ENCODE results near the gene NACAD. TPM values are rescaled to one million over a fixed set of nuclear protein-coding genes. Genes with fewer than 3 reads are reported as not detected.

NACAD gene, protein sequence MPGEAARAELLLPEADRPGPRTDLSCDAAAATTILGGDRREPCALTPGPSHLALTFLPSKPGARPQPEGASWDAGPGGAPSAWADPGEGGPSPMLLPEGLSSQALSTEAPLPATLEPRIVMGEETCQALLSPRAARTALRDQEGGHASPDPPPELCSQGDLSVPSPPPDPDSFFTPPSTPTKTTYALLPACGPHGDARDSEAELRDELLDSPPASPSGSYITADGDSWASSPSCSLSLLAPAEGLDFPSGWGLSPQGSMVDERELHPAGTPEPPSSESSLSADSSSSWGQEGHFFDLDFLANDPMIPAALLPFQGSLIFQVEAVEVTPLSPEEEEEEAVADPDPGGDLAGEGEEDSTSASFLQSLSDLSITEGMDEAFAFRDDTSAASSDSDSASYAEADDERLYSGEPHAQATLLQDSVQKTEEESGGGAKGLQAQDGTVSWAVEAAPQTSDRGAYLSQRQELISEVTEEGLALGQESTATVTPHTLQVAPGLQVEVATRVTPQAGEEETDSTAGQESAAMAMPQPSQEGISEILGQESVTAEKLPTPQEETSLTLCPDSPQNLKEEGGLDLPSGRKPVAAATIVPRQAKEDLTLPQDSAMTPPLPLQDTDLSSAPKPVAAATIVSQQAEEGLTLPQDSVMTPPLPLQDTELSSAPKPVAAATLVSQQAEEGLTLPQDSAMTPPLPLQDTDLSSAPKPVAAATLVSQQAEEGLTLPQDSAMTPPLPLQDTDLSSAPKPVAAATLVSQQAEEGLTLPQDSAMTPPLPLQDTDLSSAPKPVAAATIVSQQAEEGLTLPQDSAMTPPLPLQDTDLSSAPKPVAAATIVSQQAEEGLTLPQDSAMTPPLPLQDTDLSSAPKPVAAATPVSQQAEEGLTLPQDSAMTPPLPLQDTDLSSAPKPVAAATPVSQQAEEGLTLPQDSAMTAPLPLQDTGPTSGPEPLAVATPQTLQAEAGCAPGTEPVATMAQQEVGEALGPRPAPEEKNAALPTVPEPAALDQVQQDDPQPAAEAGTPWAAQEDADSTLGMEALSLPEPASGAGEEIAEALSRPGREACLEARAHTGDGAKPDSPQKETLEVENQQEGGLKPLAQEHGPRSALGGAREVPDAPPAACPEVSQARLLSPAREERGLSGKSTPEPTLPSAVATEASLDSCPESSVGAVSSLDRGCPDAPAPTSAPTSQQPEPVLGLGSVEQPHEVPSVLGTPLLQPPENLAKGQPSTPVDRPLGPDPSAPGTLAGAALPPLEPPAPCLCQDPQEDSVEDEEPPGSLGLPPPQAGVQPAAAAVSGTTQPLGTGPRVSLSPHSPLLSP (N-terminal part only)
- 1 to 10 TPM; 1.4 to 4.4 (median 3.0) TPM for total RNA-seq

GRCh38 chr7:45088821-45089340 lies at the start of gene NACAD:
NACAD (minus strand) TSS chr7:45088969; CDS start chr7:45088894, 75 bp downstream.
- ATAC-seq (ENCODE audit: low FRiP score) = peak; percentile 82
- TF ChIP-seq CTCF (IDR thresholded peaks at IDR 0.05) = no peak
- DNase-seq (ENCODE audit: low spot score) = no peak

- no peak for TF ChIP-seq CTCF (IDR thresholded peaks at IDR 0.05)
- DNase-seq (ENCODE audit: low spot score) = no peak
- peak; percentile 71 for ATAC-seq (ENCODE audit: low FRiP score)
Measured at GRCh38 chr7:45136106-45137060, 47.6 kb upstream of the NACAD start.

DNA sequence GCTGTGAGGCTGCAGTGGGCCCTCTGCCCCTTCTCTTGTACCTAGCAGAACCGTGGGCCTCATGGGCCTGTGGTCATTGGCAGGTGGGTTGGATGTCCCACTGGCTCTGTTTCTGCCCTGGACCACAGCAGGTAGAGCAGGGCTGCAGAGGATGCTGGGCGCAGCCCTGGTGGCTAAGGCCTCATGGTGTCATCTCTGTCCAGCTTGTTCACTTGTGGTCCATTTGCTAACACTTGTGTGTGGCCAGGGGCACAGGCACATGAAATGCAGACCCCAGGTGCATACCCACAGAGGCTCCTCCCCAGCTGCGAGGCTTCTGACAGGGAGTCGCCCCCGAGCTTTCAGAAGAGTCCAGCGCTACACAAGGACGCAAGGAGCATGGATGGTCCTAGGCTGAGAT lies 45.1 kb upstream of the NACAD start:
- TF ChIP-seq CTCF (IDR thresholded peaks at IDR 0.05) = no peak
- ATAC-seq (ENCODE audit: low FRiP score) = no peak
- no peak for DNase-seq (ENCODE audit: low spot score)

DNA sequence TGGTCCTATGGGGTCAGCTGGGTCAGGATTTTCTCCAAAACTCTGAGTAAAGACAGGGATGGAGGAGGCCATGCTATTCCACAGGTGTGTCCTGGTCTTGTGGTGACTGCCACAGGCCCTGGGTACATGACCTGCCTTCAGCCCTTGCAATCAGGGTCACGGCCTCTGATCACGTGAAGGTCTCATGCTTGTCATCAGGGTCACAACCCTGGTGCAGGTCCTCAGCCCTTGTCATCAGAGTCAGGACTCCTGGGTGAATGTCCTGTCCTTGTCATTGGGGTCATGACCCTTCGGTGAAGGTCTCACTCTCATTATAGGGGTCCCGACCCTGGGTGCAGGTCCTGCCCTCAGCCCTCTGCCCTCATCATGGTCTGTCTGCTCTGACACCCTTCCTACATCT lies 44.6 kb upstream of the NACAD start:
- TF ChIP-seq CTCF (IDR thresholded peaks at IDR 0.05) = no peak
- no peak for DNase-seq (ENCODE audit: low spot score)
- no peak for ATAC-seq (ENCODE audit: low FRiP score)

DNA sequence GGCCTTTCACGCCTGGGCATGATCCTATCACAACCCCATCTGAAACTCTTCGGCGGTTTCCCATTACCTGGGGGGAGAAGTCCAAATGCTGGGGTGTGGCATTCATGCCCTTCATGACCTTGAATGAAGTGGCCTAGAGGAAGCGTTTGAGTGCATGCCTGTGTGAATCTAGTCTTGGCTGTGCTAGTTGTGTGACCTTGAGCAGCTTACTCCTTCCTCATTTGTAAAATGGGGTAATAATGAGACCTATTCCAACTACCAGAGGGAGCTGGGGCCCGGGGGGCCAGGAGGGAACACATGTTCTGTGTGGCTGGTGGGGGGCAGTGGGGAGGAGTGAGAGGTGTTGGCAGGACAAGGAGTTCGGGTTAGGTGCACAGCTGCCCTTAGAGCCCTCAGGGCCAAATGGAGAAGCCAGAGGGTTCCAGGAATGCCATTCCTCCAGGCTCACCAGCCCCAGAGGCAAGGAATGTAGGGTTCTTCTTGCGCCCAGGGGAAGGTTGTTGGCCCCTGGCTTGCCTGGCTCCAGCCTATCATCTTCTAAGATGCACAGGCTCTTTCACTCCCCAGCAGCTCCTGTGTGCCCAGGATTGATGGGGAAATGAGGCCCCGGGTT lies 44.0 kb upstream of the NACAD start:
- ATAC-seq (ENCODE audit: low FRiP score) (no peak), DNase-seq (ENCODE audit: low spot score) (no peak)
- TF ChIP-seq CTCF (IDR thresholded peaks at IDR 0.05) = no peak
